WTC11 (cell line): ENCODE results near the gene ETV5. TPM values are rescaled to one million over a fixed set of nuclear protein-coding genes. Genes with fewer than 3 reads are reported as not detected.
"Not testable (repeated sequence)": the region's sequence is repeated elsewhere in the genome, so short reads cannot be mapped to it uniquely, and the experiment has no call there.

Experiments
- ATAC-seq: fragments of 200-7000 bp; cut with Tn5 transposase; 2 replicates; pipeline ENCODE4 v1.10.0; 2021; ENCODE audit warnings: mild to moderate bottlenecking, moderate library complexity
- CTCF ChIA-PET: fragments of 300-600 bp; sonication (Branson Sonifier 250); formaldehyde crosslinking; loops from one replicate; lab custom pipeline; 2021; ENCODE audit warnings: antibody characterized with exemption; lab: Charles Lee
- POLR2A ChIA-PET: fragments of 350-600 bp; sonication (Branson Sonifier 250); formaldehyde crosslinking; loops from one replicate; lab custom pipeline; 2021; ENCODE audit warnings: antibody characterized with exemption; lab: Charles Lee
- DNase-seq: peaks from one replicate; pipeline ENCODE4 v3.0.0; 2021; ENCODE audit warnings: low spot score
- H3K27ac Mint-ChIP-seq: 2 replicates; pipeline ENCODE4 v1.8.0; 2021; ENCODE audit warnings: mixed read lengths
- H3K27me3 Mint-ChIP-seq: 2 replicates; pipeline ENCODE4 v1.8.0; 2021; ENCODE audit warnings: low read depth, mild to moderate bottlenecking, moderate library complexity, mixed read lengths
- H3K36me3 Mint-ChIP-seq: 2 replicates; pipeline ENCODE4 v1.8.0; 2021; ENCODE audit warnings: mixed read lengths
- H3K4me1 Mint-ChIP-seq: 2 replicates; pipeline ENCODE4 v1.8.0; 2022; ENCODE audit warnings: mixed read lengths
- H3K4me3 Mint-ChIP-seq: 2 replicates; pipeline ENCODE4 v1.8.0; 2021; ENCODE audit warnings: mild to moderate bottlenecking, moderate library complexity, mixed read lengths
- H3K9me3 Mint-ChIP-seq: 2 replicates; pipeline ENCODE4 v1.8.0; 2021; ENCODE audit warnings: mixed read lengths
- FOXP4 ChIP-seq: sonication (generic); formaldehyde crosslinking; IDR thresholded peaks from 2 replicates; pipeline ENCODE4 v1.8.0; 2022; ENCODE audit warnings: mild to moderate bottlenecking, missing genetic modification reagents
- JAZF1 ChIP-seq: fragments of 250-450 bp; sonication (Bioruptor Pico); IDR thresholded peaks from 2 replicates; pipeline ENCODE4 v1.9.0; 2021; ENCODE audit warnings: moderate library complexity, mild to moderate bottlenecking, inconsistent platforms
- NR2C2 ChIP-seq: sonication (generic); formaldehyde crosslinking; IDR thresholded peaks from 2 replicates; pipeline ENCODE4 v1.8.0; 2022; ENCODE audit warnings: mild to moderate bottlenecking, missing genetic modification reagents
- PRRX2 ChIP-seq: fragments of 250-450 bp; sonication (Bioruptor Pico); IDR thresholded peaks from 2 replicates; pipeline ENCODE4 v1.8.0; 2021; ENCODE audit warnings: mild to moderate bottlenecking
- SMAD3 ChIP-seq: sonication (generic); formaldehyde crosslinking; IDR thresholded peaks from 2 replicates; pipeline ENCODE4 v1.8.0; 2022; ENCODE audit warnings: missing genetic modification reagents, mild to moderate bottlenecking, borderline replicate concordance
- ZNF219 ChIP-seq: sonication (generic); formaldehyde crosslinking; IDR thresholded peaks from 2 replicates; pipeline ENCODE4 v1.8.0; 2023; ENCODE audit warnings: missing genetic modification reagents, mild to moderate bottlenecking, borderline replicate concordance
- total RNA-seq: library from RNA; stranded (reverse); gene quantifications from 3 replicates; pipeline ENCODE4 v1.2.3, GENCODE V29; 2021
- TF ChIP-seq, protein P1 (sequence below): sonication (generic); formaldehyde crosslinking; IDR thresholded peaks from 2 replicates; pipeline ENCODE4 v1.8.1; 2022; ENCODE audit warnings: mild to moderate bottlenecking, missing genetic modification reagents, moderate library complexity, borderline replicate concordance

The ETV5 gene
- total RNA-seq, 1 experiment from 2014 or later = 71.3 TPM

DNA sequence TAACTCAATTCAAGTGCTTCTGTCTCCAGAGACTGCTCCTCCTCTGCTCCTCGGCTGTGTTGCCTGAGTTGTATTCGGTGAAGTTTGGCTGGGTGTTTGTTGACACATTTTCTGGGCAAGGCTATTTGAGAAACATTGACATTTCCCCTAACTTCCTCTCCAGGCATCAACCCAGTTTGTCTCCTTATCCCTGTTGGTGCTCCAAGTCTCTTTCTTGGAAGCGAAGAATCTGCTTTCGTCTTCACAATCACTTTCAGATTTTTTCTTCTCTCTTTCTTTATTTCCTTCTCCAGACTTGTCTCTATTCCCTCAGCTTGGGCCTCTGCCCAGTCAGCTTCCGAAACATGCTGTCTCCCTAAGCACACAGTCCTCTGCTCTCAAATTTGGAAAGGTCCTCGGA lies 84.7 kb downstream of the ETV5 start:
- Mint-ChIP-seq H3K27ac (no peak overlapping the region), H3K4me3 (no peak overlapping the region), H3K4me1 (no peaks in the 10 kb centered on the region; the same call in 1 of the 2 replicates), H3K36me3 (no peaks in the 10 kb centered on the region), H3K9me3 (no peaks in the 10 kb centered on the region)
- TF ChIP-seq JAZF1 (CRISPR knock-in tag) (no peak), ZNF219 (CRISPR knock-in tag) (no peak), NR2C2 (CRISPR knock-in tag) (no peak)
- TF ChIP-seq, all 79 proteins: peak for 0
- CTCF ChIA-PET = interaction anchor here (1.0 to 2.2 kb wide), 3 partner anchors 21 to 218 kb away, joined by 3 to 7 read pairs (median 6); no protein-coding TSS in a partner anchor
- ATAC-seq = no peak
- POLR2A ChIA-PET = no interaction called here
- no peak for DNase-seq
- no peaks in the 10 kb centered on the region for H3K27me3 Mint-ChIP-seq

DNA sequence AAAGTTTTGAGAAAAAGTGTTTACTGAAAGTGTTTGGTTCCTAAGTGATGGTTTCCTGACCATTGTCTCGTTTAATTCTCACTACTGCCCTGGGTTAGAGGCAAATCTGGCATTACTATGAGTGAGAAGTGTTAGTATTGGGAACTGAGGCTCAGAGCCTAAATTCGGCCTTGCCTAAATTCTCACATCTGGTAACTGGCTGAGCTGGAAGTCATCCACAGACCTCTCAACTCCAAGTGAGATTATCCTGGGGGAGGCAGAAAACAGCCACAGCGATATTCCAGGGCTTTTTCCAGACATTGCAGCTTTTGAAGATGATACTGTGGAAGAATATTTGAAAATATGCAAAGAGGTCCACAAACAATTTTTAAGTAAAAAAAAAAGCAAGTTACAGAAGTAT lies 86.0 kb downstream of the ETV5 start:
- ATAC-seq (no peak), DNase-seq (no peak)
- H3K36me3 Mint-ChIP-seq = no peaks in the 10 kb centered on the region
- H3K9me3 Mint-ChIP-seq = no peaks in the 10 kb centered on the region
- H3K4me3 Mint-ChIP-seq = no peak overlapping the region
- no peak overlapping the region for H3K27ac Mint-ChIP-seq
- no peaks in the 10 kb centered on the region; the same call in 1 of the 2 replicates for H3K4me1 Mint-ChIP-seq
- CTCF ChIA-PET = no interaction called here
- H3K27me3 Mint-ChIP-seq = no peaks in the 10 kb centered on the region
- POLR2A ChIA-PET = no interaction called here
- TF ChIP-seq PRRX2 (no peak), FOXP4 (CRISPR knock-in tag) (no peak)
- TF ChIP-seq, all 79 proteins: peak for 0

GRCh38 chr3:186021673-186022362 lies 87.1 kb downstream of the ETV5 start:
- no peaks in the 10 kb centered on the region; the same call in 1 of the 2 replicates for H3K4me1 Mint-ChIP-seq
- ChIA-PET CTCF (no interaction called here), POLR2A (no interaction called here)
- no peak for ATAC-seq
- no peaks in the 10 kb centered on the region for H3K36me3 Mint-ChIP-seq
- H3K9me3 Mint-ChIP-seq = no peaks in the 10 kb centered on the region
- no peak overlapping the region for H3K27ac Mint-ChIP-seq
- H3K4me3 Mint-ChIP-seq = no peak overlapping the region
- TF ChIP-seq FOXP4 (CRISPR knock-in tag) = no peak
- TF ChIP-seq SMAD3 (CRISPR knock-in tag) = no peak
- TF ChIP-seq, protein P1, sequence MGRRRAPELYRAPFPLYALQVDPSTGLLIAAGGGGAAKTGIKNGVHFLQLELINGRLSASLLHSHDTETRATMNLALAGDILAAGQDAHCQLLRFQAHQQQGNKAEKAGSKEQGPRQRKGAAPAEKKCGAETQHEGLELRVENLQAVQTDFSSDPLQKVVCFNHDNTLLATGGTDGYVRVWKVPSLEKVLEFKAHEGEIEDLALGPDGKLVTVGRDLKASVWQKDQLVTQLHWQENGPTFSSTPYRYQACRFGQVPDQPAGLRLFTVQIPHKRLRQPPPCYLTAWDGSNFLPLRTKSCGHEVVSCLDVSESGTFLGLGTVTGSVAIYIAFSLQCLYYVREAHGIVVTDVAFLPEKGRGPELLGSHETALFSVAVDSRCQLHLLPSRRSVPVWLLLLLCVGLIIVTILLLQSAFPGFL (CRISPR knock-in tag) = no peak
- no peak for DNase-seq
- H3K27me3 Mint-ChIP-seq = no peaks in the 10 kb centered on the region

DNA sequence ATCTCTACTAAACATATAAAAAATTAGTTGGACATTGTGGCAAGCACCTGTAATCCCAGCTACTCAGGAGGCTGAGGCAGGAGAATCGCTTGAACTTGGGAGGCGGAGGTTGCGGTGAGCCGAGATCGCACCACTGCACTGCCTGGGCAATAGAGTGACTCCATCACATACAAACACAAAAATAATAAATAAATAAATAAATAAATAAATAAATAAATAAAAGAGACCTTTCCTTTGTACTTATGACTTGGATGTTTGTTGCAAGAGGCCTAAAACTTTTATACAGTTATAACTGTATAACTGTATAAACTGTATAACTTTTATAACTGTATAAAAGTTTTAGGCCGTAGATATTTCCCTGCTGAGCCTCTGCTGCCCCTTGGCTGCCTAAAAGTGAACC lies 87.6 kb downstream of the ETV5 start:
- DNase-seq, H3K36me3 Mint-ChIP-seq, ATAC-seq, H3K4me1 Mint-ChIP-seq, CTCF ChIA-PET, H3K27ac Mint-ChIP-seq, H3K27me3 Mint-ChIP-seq, H3K4me3 Mint-ChIP-seq, POLR2A ChIA-PET, H3K9me3 Mint-ChIP-seq: not testable (repeated sequence)

DNA sequence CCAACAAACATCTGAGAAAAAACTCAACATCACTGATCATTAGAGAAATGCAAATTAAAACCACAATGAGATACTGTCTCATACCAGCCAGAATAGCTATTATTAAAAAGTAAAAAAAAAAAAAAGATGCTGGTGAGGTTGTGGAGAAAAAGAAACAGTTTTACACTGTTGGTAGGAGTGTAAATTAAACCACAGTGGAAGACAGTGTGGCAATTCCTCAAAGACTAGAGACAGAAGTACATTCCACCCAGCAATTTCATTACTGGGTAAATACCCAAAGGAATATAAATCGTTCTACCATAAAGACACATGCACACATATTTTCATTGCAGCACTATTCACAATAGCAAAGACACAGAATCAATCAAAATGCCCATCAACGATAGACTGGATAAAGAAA lies 89.6 kb downstream of the ETV5 start:
- H3K27me3 Mint-ChIP-seq, H3K36me3 Mint-ChIP-seq, H3K4me1 Mint-ChIP-seq, ATAC-seq, H3K4me3 Mint-ChIP-seq, H3K27ac Mint-ChIP-seq, DNase-seq, POLR2A ChIA-PET: not testable (repeated sequence)
- CTCF ChIA-PET = interaction anchor here (1.0 to 1.5 kb wide), 2 partner anchors 55 to 76 kb away, joined by 3 to 4 read pairs; no protein-coding TSS in a partner anchor
- peaks cover 12% of the 10 kb centered on the region for H3K9me3 Mint-ChIP-seq
